OCI-M1 (cell line): ENCODE results near the gene ALDH7A1.
A peak's percentile ranks its signal among the peaks of the same experiment; 100 is the strongest.
"Not testable (repeated sequence)": the region's sequence is repeated elsewhere in the genome, so short reads cannot be mapped to it uniquely, and the experiment has no call there.

Experiments used
- DNase-seq: peaks from one replicate; lab custom pipeline; 2025; lab: John Stamatoyannopoulos, UW

ALDH7A1 gene

GRCh38 chr5:126595486-126596083 lies 566 bp upstream of the ALDH7A1 start:
- no peak for DNase-seq

- DNase-seq: no peak
These were observed 3.5 kb downstream of the ALDH7A1 start for GRCh38 chr5:126591549-126591948.

DNA sequence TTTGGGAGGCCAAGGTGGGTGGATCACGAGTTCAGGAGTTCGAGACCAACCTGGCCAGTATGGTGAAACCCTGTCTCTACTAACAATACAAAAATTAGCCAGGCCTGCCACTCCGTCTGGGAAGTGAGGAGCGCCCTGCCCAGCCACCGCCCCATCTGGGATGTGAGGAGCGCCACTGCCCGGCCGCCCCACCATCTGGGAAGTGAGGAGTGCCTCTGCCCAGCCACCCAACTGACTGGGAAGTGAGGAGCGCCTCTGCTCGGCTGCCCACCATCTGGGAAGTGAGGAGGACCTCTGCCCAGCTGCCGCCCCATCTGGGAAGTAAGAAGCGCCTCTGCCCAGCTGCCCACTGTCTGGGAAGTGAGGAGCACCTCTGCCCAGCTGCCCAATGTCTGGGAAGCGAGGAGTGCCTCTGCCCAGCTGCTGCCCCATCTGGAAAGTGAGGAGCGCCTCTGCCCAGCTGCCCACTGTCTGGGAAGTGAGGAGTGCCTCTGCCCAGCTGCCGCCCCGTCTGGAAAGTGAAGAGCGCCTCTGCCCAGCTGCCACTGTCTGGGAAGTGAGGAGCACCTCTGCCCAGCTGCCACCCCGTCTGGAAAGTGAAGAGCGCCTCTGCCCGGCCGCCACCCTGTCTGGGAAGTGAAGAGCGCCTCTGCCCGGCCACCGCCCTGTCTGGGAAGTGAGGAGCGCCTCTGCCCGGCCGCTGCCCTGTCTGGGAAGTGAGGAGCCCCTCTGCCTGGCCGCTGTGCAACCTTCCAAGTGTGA lies 5.3 kb downstream of the ALDH7A1 start:
- no peak for DNase-seq

DNA sequence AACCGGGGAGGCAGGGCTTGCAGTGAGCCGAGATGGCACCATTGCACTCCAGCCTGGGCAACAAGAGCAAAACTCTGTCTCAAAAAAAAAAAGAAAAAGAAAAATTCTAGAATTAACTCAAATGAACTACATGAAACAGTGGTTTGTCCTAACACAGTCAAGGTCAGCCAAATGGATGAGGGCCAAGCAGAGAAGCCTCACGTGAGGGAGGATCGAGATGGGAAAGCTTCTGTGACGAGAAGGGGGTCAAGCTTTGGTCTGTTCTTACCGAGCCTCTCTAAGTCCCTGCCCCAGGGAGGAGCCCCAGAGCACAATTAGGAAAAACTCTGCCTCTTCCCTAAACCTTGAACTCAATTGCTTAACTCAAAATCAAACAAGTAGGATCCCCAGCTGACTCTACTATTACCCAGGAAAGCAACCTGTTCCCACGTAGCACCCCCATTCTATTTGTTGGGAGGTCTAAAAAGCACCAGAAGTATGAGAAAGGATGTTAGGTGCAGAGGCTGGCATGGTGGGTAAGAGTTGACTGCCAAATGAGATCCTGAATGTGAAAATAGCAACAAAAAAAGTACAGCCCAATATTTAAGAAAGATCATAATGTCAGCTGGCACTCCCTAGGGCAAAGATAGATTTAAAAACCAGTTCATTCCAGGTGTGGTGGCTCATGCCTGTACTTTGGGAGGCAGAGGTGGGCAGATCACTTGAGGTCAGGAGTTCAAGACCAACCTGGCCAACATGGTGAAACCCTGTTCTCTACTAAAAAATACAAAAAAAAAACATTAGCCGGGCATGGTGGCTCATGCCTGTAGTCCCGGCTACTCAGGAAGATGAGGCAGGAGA lies 7.2 kb downstream of the ALDH7A1 start:
- no peak for DNase-seq

- DNase-seq: no peak
These were observed 11.3 kb downstream of the ALDH7A1 start for GRCh38 chr5:126583761-126584160.

GRCh38 chr5:126579716-126580115 lies 15.3 kb downstream of the ALDH7A1 start:
- no peak for DNase-seq

GRCh38 chr5:126577415-126577814 lies 17.6 kb downstream of the ALDH7A1 start:
- no peak for DNase-seq

DNA sequence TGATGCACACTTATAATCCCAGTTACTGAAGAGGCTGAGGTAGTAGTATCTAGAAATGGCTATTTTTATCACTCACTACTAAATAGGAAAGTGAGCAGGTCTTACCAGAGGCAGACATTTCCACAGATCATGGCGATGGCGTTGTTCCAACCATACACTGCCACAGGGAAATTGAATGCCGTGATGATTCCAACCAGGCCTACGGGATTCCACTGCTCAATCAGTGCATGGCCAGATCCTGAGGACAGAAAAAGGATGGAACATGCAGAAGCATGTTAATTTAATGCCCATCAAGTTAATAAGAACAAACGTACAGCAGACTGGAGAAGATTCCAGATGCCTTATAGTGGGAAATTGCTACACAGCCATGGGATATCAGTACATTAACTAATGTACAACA lies 18.0 kb downstream of the ALDH7A1 start:
- no peak for DNase-seq

- no peak for DNase-seq
These were observed 19.4 kb downstream of the ALDH7A1 start for GRCh38 chr5:126575644-126576043.

DNA sequence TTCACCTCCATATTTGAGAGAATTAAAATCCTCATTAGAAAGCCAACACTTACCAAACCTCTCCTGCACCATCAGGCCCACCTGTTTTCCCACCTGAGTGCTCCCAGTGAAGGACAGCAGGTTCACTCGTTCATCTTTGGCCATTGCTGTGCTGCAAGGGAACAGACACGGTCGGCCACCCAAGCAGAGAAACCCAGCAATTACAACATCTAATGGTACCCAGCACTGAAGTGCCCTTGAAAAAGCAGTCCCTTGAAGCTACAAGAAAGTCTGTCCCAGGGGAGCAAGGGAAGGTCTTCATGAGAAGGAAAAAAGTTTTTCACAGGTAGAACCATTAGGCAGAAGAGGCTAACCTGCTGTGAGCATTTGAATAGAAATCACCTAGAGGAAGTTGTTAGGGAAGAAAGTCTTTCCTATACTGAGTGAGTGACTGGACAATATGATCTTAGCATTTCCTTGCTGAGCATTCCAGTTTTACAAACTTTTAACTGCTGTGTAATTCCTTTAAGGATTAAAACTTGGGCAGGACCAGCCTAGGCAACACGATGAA lies 26.7 kb downstream of the ALDH7A1 start:
- no peak for DNase-seq

- no peak for DNase-seq
These were observed 32.2 kb downstream of the ALDH7A1 start for GRCh38 chr5:126562823-126563222.

- peak; percentile 0 for DNase-seq
These were observed 33.1 kb downstream of the ALDH7A1 start for GRCh38 chr5:126561908-126562307.

- DNase-seq: not testable (repeated sequence)
These were observed 39.9 kb downstream of the ALDH7A1 start for GRCh38 chr5:126555101-126555500.

DNA sequence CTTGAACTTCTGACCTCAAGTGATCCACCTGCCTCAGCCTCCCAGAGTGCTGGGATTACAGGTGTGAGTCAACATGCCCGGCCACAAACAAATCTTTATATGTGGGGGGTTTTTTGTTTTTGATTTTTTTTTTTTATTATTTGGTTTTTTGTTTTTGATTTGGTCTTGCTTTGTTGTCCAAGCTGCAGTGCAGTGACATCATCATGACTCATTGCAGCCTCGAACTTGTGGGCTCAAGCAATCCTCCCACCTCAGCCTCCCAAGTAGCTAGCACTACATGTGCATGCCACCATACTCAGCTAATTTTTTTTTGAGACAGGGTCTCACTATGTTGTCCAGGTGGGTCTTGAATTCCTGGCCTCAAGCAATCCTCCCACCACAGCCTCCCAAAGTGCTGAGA lies 42.4 kb downstream of the ALDH7A1 start:
- DNase-seq: no peak

- peak; percentile 23 for DNase-seq
These were observed 50.8 kb downstream of the ALDH7A1 start for GRCh38 chr5:126544087-126544740.

DNA sequence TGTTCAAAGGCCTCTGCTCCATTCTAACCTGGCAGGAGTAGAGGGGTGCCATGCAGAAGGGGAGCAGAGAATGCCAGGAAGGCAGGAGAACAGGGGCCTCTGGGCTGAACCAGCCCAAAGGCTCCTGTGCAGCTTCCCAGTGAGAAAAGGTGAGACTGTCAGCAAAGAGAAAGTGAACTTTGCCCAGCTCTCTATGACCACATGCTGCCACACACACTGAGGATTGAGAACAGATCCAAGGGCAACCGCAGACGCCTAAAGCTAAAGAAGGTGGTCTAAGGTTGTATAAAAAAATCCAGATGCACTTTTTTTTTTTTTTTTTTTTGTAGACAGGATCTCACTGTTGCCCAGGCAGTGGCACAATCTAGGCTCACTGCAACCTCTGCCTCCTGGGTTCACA lies 51.4 kb downstream of the ALDH7A1 start:
- DNase-seq: no peak

GRCh38 chr5:126543009-126543408 lies 52.0 kb downstream of the ALDH7A1 start:
- no peak for DNase-seq

DNA sequence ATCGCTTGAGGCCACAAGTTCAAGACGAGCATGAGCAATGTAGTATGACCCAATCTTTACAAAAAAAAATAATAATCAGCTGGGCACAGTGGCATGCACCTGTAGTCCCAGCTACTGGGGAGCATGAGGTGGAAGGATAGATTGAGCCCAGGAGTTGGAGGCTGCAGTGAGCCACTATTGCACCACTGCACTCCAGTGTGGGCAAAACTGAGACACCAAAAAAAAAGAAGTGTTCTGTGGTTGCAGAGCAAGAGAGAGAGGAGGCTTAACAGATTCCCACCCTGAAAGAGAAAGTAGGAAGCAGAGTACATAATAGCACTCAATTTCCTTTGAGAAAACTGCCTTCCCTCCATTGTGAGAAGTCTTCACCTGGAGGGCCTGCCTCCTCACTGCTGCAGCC lies 52.6 kb downstream of the ALDH7A1 start:
- DNase-seq: no peak

GRCh38 chr5:126540631-126541030 lies 54.4 kb downstream of the ALDH7A1 start:
- DNase-seq: no peak

DNA sequence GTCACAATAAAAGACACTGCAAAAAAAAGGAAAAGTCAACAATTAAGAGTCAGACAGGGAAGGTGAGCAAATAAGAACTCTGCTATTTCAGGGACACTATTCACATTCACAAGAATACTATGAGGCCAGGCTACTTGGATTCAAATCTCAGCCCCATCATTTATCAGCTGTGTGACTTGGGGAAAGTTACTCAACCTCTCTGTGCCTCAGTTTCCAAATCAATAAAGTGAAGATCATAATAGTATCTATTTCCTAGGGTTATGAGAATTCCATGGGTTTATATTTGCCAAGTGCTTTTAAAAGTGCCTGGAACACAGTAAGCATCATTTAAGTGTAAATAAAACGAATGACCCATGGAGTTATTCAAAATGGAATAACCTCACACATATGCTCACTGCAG lies 56.4 kb downstream of the ALDH7A1 start:
- no peak for DNase-seq

GRCh38 chr5:126536874-126537273 lies 58.1 kb downstream of the ALDH7A1 start:
- no peak for DNase-seq
